T-helper 1 cell treated with Interleukin-12 subunit alpha and Interleukin-12 subunit beta and Interleukin-4 antibody, amounts not matched to agents 30 μg/mL and 1 μg/mL, for 36 hours (primary cell): ENCODE measurements around the gene SELENON.
A peak's percentile ranks its signal among the peaks of the same experiment; 100 is the strongest.
"Not testable (repeated sequence)": the region's sequence is repeated elsewhere in the genome, so short reads cannot be mapped to it uniquely, and the experiment has no call there.

Experiments used
- H3K27ac Mint-ChIP-seq: one replicate; pipeline ENCODE4 v1.8.0; 2021; ENCODE audit warnings: mild to moderate bottlenecking, mixed read lengths
- H3K27me3 Mint-ChIP-seq: one replicate; pipeline ENCODE4 v1.8.0; 2021; ENCODE audit warnings: low read depth, mixed read lengths
- H3K36me3 Mint-ChIP-seq: one replicate; pipeline ENCODE4 v1.8.0; 2021; ENCODE audit warnings: low read depth, mixed read lengths
- H3K4me1 Mint-ChIP-seq: one replicate; pipeline ENCODE4 v1.8.0; 2021; ENCODE audit warnings: low read depth, mixed read lengths
- H3K4me3 Mint-ChIP-seq: one replicate; pipeline ENCODE4 v1.8.0; 2021; ENCODE audit warnings: mild to moderate bottlenecking, moderate library complexity, mixed read lengths
- H3K9me3 Mint-ChIP-seq: one replicate; pipeline ENCODE4 v1.8.0; 2021; ENCODE audit warnings: mixed read lengths

Gene SELENON

DNA sequence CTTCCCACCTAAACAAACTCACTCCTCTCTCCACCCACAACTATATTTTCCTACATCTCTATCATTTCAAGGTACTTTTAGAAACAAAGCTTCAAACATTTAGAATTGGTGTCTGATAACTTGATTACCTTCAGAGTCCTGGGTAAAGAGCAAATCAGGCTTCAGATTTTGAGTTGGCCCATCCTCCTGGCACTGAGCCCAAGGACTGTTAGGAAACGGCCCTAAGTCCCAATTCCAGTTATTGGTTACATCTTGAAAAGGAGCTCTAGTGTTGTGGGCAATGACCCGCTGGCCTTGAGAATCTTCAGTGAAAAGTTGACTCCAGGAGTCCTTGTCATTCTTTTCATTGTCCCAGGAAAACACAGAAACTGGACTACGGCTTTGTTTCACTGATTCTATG lies 34.9 kb downstream of the SELENON start:
- no peaks in the 10 kb centered on the region for H3K27me3 Mint-ChIP-seq
- peaks cover 34% of the 10 kb centered on the region for H3K36me3 Mint-ChIP-seq
- H3K27ac Mint-ChIP-seq = no peak overlapping the region

DNA sequence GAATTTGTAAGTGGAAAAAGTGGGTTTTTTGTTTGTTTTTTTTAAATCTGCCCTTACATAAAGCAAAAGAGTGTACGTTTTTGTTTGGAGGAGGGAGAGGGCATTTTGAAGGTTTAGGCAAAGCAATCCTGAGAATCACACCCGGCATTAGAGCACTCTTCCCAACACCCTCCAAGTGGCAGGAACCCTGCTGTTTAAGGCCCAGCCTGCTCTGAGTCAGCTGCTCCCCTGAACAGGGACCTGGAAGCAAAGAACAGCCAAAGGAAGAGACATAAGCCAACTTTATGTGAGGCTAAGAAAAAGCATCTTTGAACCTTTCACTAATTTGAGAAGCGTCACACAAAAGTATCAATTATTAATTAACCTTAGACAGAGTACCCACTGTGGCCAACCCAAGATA lies 36.7 kb downstream of the SELENON start:
- H3K4me1 Mint-ChIP-seq = peaks cover 5% of the 10 kb centered on the region
- no peak overlapping the region for H3K4me3 Mint-ChIP-seq
- H3K27ac Mint-ChIP-seq = no peak overlapping the region
- no peaks in the 10 kb centered on the region for H3K27me3 Mint-ChIP-seq
- peaks cover 24% of the 10 kb centered on the region for H3K36me3 Mint-ChIP-seq
- H3K9me3 Mint-ChIP-seq = no peaks in the 10 kb centered on the region

More for the DNA sequence above, 34.9 kb downstream of the SELENON start:
- H3K4me3 Mint-ChIP-seq = no peak overlapping the region
- H3K4me1 Mint-ChIP-seq = peaks cover 6% of the 10 kb centered on the region
- no peaks in the 10 kb centered on the region for H3K9me3 Mint-ChIP-seq

DNA sequence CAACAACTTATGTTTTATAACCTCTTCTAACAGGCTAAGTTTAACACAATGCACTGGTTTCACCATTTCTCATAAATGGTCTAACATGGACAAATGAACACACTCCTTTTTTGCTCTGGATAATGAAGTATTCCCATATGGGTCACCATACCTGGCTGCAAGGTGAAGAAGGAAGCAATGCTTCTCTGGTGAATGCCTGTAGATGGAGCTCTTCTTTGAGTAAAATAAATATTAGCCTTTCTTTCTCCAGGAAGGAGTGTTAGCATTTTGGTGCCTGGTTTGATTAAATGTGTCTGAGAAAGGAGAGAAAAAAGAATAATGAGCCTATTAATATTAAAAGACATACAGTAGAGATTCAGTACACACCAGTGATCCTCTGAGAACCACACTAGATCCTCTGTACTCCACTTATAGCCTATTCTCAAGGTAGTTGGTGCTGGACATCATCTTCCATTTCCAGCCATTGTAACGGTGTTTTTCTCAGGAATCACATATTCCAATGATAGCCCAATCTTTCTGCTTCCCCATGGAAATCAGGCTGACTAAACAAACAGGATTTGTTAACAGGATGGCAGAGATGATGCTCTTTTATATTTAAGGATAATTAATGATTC lies 37.4 kb downstream of the SELENON start:
- H3K36me3 Mint-ChIP-seq = peaks cover 22% of the 10 kb centered on the region
- no peaks in the 10 kb centered on the region for H3K27me3 Mint-ChIP-seq
- no peaks in the 10 kb centered on the region for H3K9me3 Mint-ChIP-seq
- H3K4me1 Mint-ChIP-seq = peaks cover 3% of the 10 kb centered on the region
- H3K27ac Mint-ChIP-seq = no peak overlapping the region
- H3K4me3 Mint-ChIP-seq = no peak overlapping the region

DNA sequence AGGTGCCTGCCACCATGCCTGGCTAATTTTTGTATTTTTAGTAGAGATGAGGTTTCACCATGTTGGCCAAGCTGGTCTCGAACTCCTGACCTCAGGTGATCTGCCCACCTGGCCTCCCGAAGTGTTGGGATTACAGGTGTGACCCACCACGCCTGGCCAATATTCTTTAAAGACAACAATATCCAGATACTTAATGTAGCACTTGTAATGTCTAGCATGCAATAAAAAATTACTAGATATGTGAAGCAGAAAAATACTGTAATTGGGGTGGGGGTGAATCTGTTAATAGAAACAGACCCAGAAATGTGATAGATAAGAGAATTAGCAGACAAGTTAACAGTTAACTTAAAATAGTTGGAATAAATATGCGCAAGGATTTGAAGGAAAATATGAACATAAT lies 39.8 kb downstream of the SELENON start:
- not testable (repeated sequence) for H3K27me3 Mint-ChIP-seq, H3K9me3 Mint-ChIP-seq, H3K27ac Mint-ChIP-seq, H3K4me3 Mint-ChIP-seq, H3K4me1 Mint-ChIP-seq
- peaks cover 14% of the 10 kb centered on the region for H3K36me3 Mint-ChIP-seq

DNA sequence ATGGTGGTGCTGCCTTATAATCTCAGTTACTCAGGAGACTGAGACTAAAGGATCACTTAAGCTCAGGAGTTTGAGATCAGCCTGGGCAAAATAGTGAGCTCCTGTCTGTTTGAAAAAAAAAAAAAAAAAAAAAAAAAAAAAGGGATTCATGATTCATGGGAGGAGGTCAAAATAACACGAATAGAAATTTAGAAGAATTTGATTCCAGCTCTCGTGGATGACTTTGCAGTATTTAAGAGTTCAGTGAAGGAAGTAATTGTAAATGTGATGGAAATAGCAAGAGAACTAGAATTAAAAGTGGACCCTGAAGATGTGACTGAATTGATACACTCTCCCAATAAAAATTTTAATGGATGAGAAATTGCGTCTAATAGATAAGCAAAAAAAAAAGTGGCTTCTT lies 43.5 kb downstream of the SELENON start:
- H3K9me3 Mint-ChIP-seq = no peaks in the 10 kb centered on the region
- peaks cover 5% of the 10 kb centered on the region for H3K36me3 Mint-ChIP-seq
- no peaks in the 10 kb centered on the region for H3K27me3 Mint-ChIP-seq
- no peaks in the 10 kb centered on the region for H3K4me1 Mint-ChIP-seq
- H3K4me3 Mint-ChIP-seq = no peak overlapping the region
- no peak overlapping the region for H3K27ac Mint-ChIP-seq

DNA sequence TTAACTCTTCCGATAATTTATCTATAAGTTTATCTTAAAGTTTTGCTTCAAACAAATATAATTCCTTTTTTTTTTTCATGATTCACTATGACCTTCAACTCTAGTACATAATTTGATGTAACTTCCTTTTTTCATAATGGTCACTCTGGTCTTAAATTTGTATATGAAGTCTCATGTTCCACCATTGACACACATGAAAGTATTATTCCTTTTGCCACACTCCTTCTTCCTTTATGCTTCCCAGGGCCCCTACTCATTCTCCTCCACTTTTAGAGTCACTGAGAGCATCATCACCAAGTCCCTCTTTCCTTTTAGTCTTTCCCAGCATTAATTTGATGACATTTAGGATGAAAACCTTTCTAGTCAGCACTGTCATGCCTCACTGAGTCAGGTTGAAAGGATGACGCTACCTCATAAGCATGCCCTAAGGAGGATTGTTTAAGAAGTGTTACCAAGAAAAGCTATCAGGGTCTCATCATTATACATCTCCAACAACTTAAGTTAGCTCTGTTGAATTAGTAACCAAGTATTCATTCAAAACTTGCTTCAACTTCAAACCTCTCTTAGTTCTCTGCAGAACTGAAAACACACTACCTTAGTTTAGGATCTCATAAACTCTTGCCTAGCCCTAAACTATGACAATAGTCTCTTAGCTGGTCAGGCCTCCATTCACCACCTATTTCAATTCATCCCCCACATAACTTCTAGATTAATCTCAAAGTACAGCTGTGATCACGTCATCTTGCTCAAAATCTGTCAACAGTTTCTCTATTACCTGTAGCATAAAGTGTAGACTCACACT lies 44.7 kb downstream of the SELENON start:
- no peak overlapping the region for H3K4me3 Mint-ChIP-seq
- H3K4me1 Mint-ChIP-seq = no peaks in the 10 kb centered on the region
- peaks cover 5% of the 10 kb centered on the region for H3K36me3 Mint-ChIP-seq
- no peak overlapping the region for H3K27ac Mint-ChIP-seq
- no peaks in the 10 kb centered on the region for H3K9me3 Mint-ChIP-seq
- H3K27me3 Mint-ChIP-seq = no peaks in the 10 kb centered on the region

DNA sequence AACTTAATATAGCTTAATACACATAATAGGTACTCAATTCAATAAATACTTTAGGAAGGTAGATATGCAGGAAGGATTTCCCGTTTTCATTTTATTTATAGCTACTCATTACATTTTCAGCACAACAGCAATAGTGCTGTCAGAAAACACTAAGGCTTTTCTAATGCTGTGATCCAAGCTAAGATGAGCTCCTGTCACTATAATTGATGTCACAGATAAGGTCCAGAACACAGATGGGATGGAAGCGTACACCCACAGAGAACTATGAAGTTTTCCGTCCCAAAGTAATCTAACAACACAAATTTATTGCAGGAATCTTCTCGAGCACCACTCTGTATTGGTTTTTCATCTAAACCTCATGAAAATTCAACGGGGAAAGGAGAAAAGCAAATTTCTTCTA lies 45.7 kb downstream of the SELENON start:
- H3K36me3 Mint-ChIP-seq = no peaks in the 10 kb centered on the region
- no peaks in the 10 kb centered on the region for H3K27me3 Mint-ChIP-seq
- no peaks in the 10 kb centered on the region for H3K4me1 Mint-ChIP-seq
- no peaks in the 10 kb centered on the region for H3K9me3 Mint-ChIP-seq
- no peak overlapping the region for H3K27ac Mint-ChIP-seq
- no peak overlapping the region for H3K4me3 Mint-ChIP-seq

DNA sequence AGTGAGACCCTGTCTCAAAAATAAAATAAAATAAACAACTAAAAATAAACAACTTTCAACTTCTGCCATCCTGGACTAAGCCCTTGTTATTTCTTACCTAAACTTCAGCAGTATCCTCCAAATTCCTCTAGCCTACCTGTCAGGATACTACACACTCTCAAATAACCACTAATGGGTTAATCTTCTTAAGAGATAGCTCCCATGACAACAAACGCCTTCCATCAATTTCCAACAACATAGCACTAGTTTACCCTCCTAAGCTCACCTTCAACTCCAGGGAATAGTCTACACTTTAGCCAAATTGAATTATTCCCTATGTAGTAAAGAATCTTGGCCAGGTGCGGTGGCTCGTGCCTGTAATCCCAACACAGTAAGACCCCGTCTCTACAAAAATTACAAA lies 47.9 kb downstream of the SELENON start:
- no peak overlapping the region for H3K27ac Mint-ChIP-seq
- H3K4me1 Mint-ChIP-seq = no peaks in the 10 kb centered on the region
- no peaks in the 10 kb centered on the region for H3K9me3 Mint-ChIP-seq
- no peak overlapping the region for H3K4me3 Mint-ChIP-seq
- H3K36me3 Mint-ChIP-seq = peaks cover 2% of the 10 kb centered on the region
- no peaks in the 10 kb centered on the region for H3K27me3 Mint-ChIP-seq

DNA sequence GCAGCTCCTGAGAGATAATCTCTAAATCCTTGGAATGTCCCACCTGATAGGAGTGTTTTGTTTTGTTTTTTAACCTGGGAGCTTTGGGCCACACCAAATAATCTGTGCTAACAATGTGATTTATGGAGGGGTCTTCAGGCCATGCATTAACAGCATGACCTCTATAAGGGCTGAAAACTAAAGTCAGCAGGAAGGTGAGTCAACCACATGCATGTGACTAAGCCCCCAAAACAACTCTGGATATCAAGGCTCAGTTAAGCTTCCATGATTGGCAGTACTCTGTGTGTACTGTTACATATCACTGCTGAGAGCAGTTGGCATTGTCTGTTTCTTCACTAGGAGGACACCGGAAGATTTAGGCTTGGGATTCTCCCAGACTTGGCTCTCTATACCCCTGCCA lies 48.5 kb downstream of the SELENON start:
- peaks cover 3% of the 10 kb centered on the region for H3K36me3 Mint-ChIP-seq
- no peaks in the 10 kb centered on the region for H3K4me1 Mint-ChIP-seq
- H3K27ac Mint-ChIP-seq = no peak overlapping the region
- no peaks in the 10 kb centered on the region for H3K27me3 Mint-ChIP-seq
- no peaks in the 10 kb centered on the region for H3K9me3 Mint-ChIP-seq
- no peak overlapping the region for H3K4me3 Mint-ChIP-seq

DNA sequence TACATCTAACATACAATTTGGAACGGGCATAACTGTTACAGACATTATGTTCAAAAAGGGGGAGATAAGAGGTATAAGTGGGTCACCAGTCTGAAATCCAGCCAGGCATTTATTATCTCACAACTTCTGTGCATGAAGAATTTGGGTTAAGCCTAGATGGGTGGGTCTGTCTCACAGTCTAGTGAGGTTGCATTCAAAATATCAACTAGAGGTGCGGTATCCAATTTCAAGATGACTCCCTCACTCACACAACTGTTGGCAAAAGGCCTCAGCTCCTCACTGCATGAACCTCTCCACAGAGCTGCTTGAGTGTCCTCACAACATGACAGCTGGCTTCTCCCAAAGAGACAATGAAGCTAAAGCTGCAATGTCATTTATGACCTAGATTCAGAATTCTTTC lies 54.6 kb downstream of the SELENON start:
- H3K27ac Mint-ChIP-seq = no peak overlapping the region
- H3K4me3 Mint-ChIP-seq = no peak overlapping the region
- no peaks in the 10 kb centered on the region for H3K9me3 Mint-ChIP-seq
- H3K27me3 Mint-ChIP-seq = no peaks in the 10 kb centered on the region
- peaks cover 3% of the 10 kb centered on the region for H3K36me3 Mint-ChIP-seq
- H3K4me1 Mint-ChIP-seq = peaks cover 14% of the 10 kb centered on the region

DNA sequence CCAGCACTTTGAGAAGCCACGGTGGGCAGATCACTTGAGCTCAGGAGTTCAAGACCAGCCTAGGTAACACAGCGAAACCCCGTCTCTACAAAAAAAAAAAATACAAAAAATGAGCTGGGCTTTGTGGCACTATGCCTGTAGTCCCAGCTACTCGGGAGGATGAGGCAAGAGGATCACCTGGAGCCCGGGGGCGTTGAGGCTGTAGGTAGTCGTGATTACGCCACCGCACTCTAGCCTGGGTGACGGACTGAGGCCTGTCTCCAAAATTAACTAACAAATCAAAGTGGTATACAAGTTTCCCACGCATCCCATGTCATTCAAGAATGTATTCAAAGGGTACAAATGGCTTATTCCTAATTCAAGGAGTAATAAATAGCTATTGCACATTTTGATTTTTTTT lies 56.9 kb downstream of the SELENON start:
- Mint-ChIP-seq H3K9me3 (no peaks in the 10 kb centered on the region), H3K36me3 (peaks cover 3% of the 10 kb centered on the region), H3K27ac (no peak overlapping the region), H3K27me3 (no peaks in the 10 kb centered on the region), H3K4me1 (peaks cover 17% of the 10 kb centered on the region), H3K4me3 (no peak overlapping the region)

DNA sequence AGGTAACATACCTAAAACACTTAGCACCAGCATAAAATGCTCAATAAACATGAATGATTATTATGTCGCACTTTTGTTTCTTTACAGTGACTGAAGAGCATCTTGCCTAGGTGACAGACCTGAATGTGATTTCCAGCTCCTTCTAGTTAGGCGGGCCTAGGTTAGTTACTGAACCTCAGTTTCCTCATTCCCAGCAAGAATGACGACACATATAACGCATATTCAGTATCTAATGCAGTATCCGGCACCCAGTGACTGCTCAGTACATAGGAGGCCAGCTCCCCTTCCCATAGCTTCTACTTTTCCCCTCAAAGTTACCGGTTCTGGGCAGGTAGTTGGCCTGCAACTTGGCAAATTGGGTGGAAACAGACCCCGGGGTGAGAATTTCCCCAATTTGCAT lies 58.5 kb downstream of the SELENON start:
- Mint-ChIP-seq H3K4me3 (peak overlapping the region; percentile 89), H3K27ac (peak overlapping the region; percentile 75), H3K27me3 (no peaks in the 10 kb centered on the region), H3K36me3 (no peaks in the 10 kb centered on the region), H3K9me3 (no peaks in the 10 kb centered on the region), H3K4me1 (peaks cover 17% of the 10 kb centered on the region)

DNA sequence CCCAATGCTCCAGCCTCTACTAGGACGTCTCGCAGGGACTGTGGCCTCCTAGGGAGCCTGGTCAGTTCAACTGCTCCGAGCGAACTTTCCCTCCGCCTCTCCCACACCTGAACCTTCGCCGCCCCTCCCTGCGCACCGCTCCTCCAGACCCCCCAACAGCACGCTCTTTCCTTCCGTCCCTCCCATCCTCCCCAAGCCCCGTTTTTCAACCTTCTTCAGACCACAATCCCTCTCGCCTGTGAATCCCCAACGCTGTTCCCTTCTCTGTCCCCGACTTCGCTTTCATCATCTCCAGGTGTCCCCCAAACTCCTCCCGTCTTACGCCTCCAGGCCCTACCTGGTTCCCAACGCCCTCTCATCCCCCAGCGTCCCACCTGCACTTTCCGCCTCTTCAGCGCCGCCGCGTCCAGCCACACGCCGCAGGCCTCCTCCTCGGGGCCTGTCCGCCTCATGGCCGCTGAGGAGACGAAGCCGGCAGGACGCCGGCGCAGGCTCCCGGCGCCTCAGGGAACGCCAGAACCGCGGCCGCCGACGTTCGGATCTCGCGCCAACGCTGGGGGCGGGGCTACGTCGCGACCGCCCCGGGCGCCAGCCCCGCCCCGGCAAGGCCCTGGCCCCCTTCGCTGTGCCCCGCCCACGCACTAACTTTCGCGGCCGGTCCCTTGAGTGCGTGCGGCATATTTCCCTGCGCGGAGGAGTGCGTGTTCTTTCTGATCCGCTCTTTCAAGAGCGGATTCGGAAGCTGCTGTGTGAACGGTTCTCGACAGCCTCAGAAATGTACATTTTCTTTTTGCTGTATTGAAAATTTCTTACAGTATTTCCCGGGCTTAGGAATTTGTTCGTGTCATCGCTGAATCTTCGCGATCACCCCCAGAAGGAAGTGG lies 59.2 kb downstream of the SELENON start, which contains the start of gene AUNIP:
TSS of gene AUNIP (minus strand) at position 552 of the 884 bp plus-strand sequence. CDS start at position 452, 100 bp downstream.
- H3K27ac Mint-ChIP-seq = peak within 1 kb of the TSS; percentile 93
- no peaks in the 10 kb centered on the region for H3K27me3 Mint-ChIP-seq
- peaks cover 17% of the 10 kb centered on the region for H3K4me1 Mint-ChIP-seq
- peak within 1 kb of the TSS; percentile 89 for H3K4me3 Mint-ChIP-seq
- H3K9me3 Mint-ChIP-seq = no peaks in the 10 kb centered on the region
- no peaks in the 10 kb centered on the region for H3K36me3 Mint-ChIP-seq

DNA sequence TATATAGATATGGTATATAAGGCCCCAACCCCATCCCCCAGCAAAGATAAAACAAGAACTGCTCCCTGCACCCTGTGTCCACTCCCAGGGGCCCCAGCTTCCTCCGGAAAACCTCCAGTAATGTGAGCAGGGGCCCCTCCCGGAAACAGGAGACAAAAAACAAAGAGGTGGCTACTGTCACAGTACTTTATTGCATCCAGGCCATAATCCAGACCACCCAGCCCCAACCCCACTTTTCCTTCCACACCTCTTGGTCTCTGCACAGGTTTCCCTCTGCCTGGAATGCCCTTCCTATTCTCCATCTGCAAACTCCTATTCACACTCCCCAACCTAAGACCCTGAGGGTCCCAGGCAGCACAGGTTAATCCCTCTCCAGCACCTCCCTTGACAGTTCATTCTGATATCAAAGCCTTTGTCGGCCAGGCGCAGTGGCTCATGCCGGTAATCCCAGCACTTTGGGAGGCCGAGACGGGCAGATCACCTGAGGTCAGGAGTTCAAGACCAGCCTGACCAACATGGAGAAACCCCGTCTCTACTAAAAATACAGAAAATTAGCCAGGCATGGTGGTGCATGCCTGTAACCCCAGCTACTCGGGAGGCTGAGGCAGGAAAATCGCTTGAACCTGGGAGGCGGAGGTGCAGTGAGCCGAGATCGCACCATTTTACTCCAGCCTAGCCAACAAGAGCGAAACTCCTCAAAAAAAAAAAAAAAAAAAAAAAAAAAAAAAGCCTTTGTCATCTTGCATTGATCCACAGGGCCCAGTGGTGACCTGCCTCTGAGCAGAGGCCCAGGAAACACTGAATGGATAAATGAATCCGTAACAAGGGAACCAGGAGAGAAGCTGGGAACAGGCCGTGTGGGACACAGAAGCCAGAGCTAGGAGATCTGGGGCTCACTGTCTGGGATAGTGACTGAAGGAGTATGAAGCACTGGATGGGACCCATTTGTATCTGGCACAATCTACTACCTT lies 61.6 kb downstream of the SELENON start:
- Mint-ChIP-seq H3K36me3 (no peaks in the 10 kb centered on the region), H3K27ac (no peak overlapping the region), H3K9me3 (no peaks in the 10 kb centered on the region), H3K4me1 (peaks cover 19% of the 10 kb centered on the region), H3K27me3 (no peaks in the 10 kb centered on the region), H3K4me3 (peak overlapping the region; percentile 12)
